GM06990 (cell line): ENCODE results near the gene CNIH1.
"Not testable (repeated sequence)": the region's sequence is repeated elsewhere in the genome, so short reads cannot be mapped to it uniquely, and the experiment has no call there.

ENCODE experiments used
- DNase-seq: peaks from one replicate; pipeline ENCODE4 v3.0.0-alpha.2; 2011; ENCODE audit not compliant: insufficient read length; ENCODE audit errors: extremely low read depth
- H3K27me3 ChIP-seq: replicated peaks from 2 replicates; pipeline ENCODE4 v1.6.0; 2011; ENCODE audit warnings: low read length; ENCODE audit not compliant: control insufficient read depth, insufficient read depth
- H3K36me3 ChIP-seq: 2 replicates; pipeline ENCODE4 v1.5.1; 2011; ENCODE audit warnings: low read length; ENCODE audit not compliant: control insufficient read depth, insufficient read depth
- H3K4me3 ChIP-seq: replicated peaks from 2 replicates; pipeline ENCODE4 v1.5.1; 2011; ENCODE audit warnings: low read depth, mild to moderate bottlenecking, control low read depth, low read length
- CTCF ChIP-seq: IDR thresholded peaks from 2 replicates; pipeline ENCODE4 v1.5.1; 2011; ENCODE audit warnings: low read length, control low read depth, mild to moderate bottlenecking, inconsistent platforms; ENCODE audit not compliant: insufficient read depth, poor library complexity, severe bottlenecking

The CNIH1 gene

GRCh38 chr14:54396493-54397335, 44.5 kb downstream of the CNIH1 start, which contains the start of gene CDKN3:
TSS of gene CDKN3 (plus strand) at chr14:54397007. CDS start at chr14:54397069, 62 bp downstream.
- peak within 1 kb of the TSS; percentile 94 for H3K4me3 ChIP-seq
- no peaks in the 10 kb centered on the region for H3K27me3 ChIP-seq
- no peaks in the 10 kb centered on the region for H3K36me3 ChIP-seq
- peak; percentile 42 for TF ChIP-seq CTCF
- DNase-seq: peak; percentile 97

GRCh38 chr14:54396183-54396492, 45.0 kb downstream of the CNIH1 start:
- DNase-seq: no peak
- H3K36me3 ChIP-seq: no peaks in the 10 kb centered on the region
- peak overlapping the region; percentile 94 for H3K4me3 ChIP-seq
- no peak for TF ChIP-seq CTCF
- H3K27me3 ChIP-seq: no peaks in the 10 kb centered on the region

GRCh38 chr14:54395716-54396115, 45.5 kb downstream of the CNIH1 start:
- H3K36me3 ChIP-seq: no peaks in the 10 kb centered on the region
- no peak for TF ChIP-seq CTCF
- H3K27me3 ChIP-seq: no peaks in the 10 kb centered on the region
- no peak for DNase-seq
- no peak overlapping the region for H3K4me3 ChIP-seq

GRCh38 chr14:54395284-54395683, 45.9 kb downstream of the CNIH1 start:
- no peak for TF ChIP-seq CTCF
- DNase-seq: no peak

GRCh38 chr14:54394596-54394995, 46.6 kb downstream of the CNIH1 start:
- no peaks in the 10 kb centered on the region for H3K27me3 ChIP-seq
- H3K4me3 ChIP-seq: no peak overlapping the region
- H3K36me3 ChIP-seq: no peaks in the 10 kb centered on the region
- TF ChIP-seq CTCF: no peak
- no peak for DNase-seq

More at GRCh38 chr14:54395284-54395683, 45.9 kb downstream of the CNIH1 start:
- Histone ChIP-seq H3K36me3 (no peaks in the 10 kb centered on the region), H3K4me3 (no peak overlapping the region), H3K27me3 (no peaks in the 10 kb centered on the region)

- not testable (repeated sequence) for H3K27me3 ChIP-seq, DNase-seq, H3K4me3 ChIP-seq, H3K36me3 ChIP-seq
These were observed 47.9 kb downstream of the CNIH1 start for GRCh38 chr14:54392986-54393884.
